ENCODE data around the gene COL20A1.

The COL20A1 gene

GRCh38 chr20:63293871-63294535 is 1.0 kb downstream of the COL20A1 start:
- H3K27ac ChIP-seq, result no peak overlapping the region
- no peak for TF ChIP-seq CTCF (conservative IDR thresholded peaks at IDR 0.05)
- TF ChIP-seq ZFX (IDR thresholded peaks at IDR 0.05), result no peak

DNA sequence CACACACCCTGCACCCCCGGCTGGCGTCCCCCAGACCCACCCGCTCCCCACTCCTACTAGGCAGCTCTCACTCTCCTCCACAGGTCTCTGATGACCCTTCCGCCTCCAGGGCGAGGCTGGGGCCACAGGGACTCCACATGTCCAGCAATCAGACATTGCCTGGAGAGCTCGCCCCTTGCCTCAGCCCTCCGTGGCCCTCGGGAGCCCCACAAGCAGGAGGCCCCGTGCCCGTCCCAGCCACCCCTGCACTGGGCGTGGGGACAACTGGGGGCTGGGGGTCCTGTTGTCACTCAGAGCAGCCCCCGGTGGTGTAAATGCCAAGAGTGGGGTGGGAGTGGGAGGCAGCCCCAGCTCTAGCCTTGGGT is 1.5 kb downstream of the COL20A1 start:
- TF ChIP-seq CTCF (conservative IDR thresholded peaks at IDR 0.05) (no peak), ZFX (IDR thresholded peaks at IDR 0.05) (no peak)
- no peak overlapping the region for H3K27ac ChIP-seq

- H3K27ac ChIP-seq, result no peak overlapping the region
- no peak for TF ChIP-seq ZFX (IDR thresholded peaks at IDR 0.05)
- no peak for TF ChIP-seq CTCF (conservative IDR thresholded peaks at IDR 0.05)
These were observed 2.0 kb downstream of the COL20A1 start for GRCh38 chr20:63295018-63295417.

- no peak overlapping the region for H3K27ac ChIP-seq
- no peak for TF ChIP-seq ZFX (IDR thresholded peaks at IDR 0.05)
- no peak; the same call in 1 of the 2 replicates for TF ChIP-seq CTCF (conservative IDR thresholded peaks at IDR 0.05)
These were observed 2.4 kb downstream of the COL20A1 start for GRCh38 chr20:63295422-63295821.

GRCh38 chr20:63295846-63296245 is 2.9 kb downstream of the COL20A1 start:
- H3K27ac ChIP-seq, result no peak overlapping the region

GRCh38 chr20:63296531-63297299 is 3.7 kb downstream of the COL20A1 start:
- no peak for TF ChIP-seq CTCF (conservative IDR thresholded peaks at IDR 0.05)
- TF ChIP-seq ZFX (IDR thresholded peaks at IDR 0.05), result no peak
- H3K27ac ChIP-seq, result no peak overlapping the region

More at GRCh38 chr20:63295846-63296245, 2.9 kb downstream of the COL20A1 start:
- no peak for TF ChIP-seq CTCF (conservative IDR thresholded peaks at IDR 0.05)
- TF ChIP-seq ZFX (IDR thresholded peaks at IDR 0.05), result no peak

DNA sequence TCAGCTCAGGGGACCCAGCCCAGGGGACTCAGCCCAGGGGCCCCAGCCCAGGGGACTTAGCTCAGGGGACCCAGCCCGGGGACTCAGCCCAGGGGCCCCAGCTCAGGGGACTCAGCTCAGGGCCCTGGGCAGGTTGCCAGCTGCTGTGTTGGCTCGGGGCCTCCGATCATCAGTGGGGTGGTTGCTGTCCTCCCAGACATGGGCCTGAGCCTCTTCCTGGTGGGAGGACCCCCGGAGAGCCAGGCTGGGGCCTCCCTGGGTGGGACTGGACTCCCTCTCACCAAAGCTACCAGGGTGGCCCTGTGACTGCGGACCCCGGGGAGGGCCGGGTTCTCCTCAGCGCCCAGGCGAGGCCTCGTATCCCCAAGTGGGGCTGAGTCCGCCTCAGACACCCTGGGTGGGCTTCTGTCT is 4.4 kb downstream of the COL20A1 start:
- no peak overlapping the region for H3K27ac ChIP-seq
- TF ChIP-seq CTCF (conservative IDR thresholded peaks at IDR 0.05) (no peak), ZFX (IDR thresholded peaks at IDR 0.05) (no peak)
